Fibroblast of pulmonary artery (primary cell): ENCODE measurements around the gene PLA2G4D.

Source experiments
- DNase-seq: peaks from one replicate; pipeline ENCODE4 v3.0.0-alpha.2; 2010; ENCODE audit warnings: low read depth
- H3K4me3 ChIP-seq: replicated peaks from 2 replicates; pipeline ENCODE4 v1.5.1; 2011; ENCODE audit warnings: low read depth, mild to moderate bottlenecking, control low read depth, low read length, moderate library complexity
- CTCF ChIP-seq: IDR thresholded peaks from 2 replicates; pipeline ENCODE4 v1.5.1; 2011; ENCODE audit warnings: mild to moderate bottlenecking, control low read depth, low read length, inconsistent platforms; ENCODE audit errors: missing control alignments

PLA2G4D gene

DNA sequence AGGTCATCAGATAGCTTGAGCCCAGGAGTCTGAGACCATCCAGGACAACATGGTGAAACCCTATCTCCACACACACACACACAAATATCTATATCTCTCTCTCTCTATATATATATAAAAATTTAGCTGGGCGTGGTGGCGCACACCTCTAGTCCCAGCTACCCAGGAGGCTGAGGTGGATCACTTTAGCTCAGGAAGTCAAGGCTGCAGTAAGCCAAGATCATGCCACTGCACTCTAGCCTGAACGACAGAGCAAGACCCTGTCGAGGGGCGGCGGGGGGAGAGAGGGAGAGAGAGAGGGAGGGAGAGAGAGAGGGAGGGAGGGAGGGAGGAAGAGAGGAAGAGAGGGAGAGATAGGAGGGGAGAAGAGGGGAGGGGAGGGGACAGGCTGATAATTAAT lies 34.1 kb upstream of the PLA2G4D start:
- no peak for TF ChIP-seq CTCF
- DNase-seq, result no peak
- H3K4me3 ChIP-seq, result no peak overlapping the region

DNA sequence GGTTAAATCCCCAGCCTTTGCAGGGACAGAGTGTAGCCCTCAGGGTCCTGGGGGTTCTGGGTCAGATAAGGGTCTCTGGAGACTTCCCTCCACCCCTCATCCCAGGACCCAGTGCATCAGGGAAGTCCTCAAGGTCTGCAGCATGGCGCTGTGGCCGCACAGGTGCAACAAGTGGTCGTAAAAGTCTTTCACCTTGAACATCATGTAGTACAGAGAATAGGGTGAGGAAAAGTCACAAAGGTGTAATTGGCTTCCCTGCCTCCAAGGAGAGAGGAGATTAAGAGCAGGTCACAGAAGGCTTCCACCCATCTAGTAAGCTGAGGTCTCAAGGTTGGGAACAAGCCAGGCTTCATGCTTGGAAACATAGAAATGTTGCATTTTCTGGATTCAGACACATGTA lies 29.2 kb upstream of the PLA2G4D start:
- H3K4me3 ChIP-seq, result no peak overlapping the region
- TF ChIP-seq CTCF, result no peak
- no peak for DNase-seq

GRCh38 chr15:42121682-42122081 lies 27.3 kb upstream of the PLA2G4D start:
- TF ChIP-seq CTCF, result no peak
- H3K4me3 ChIP-seq, result no peak overlapping the region
- DNase-seq, result no peak

GRCh38 chr15:42121021-42121420 lies 26.7 kb upstream of the PLA2G4D start:
- TF ChIP-seq CTCF, result no peak
- DNase-seq, result no peak
- H3K4me3 ChIP-seq, result no peak overlapping the region

DNA sequence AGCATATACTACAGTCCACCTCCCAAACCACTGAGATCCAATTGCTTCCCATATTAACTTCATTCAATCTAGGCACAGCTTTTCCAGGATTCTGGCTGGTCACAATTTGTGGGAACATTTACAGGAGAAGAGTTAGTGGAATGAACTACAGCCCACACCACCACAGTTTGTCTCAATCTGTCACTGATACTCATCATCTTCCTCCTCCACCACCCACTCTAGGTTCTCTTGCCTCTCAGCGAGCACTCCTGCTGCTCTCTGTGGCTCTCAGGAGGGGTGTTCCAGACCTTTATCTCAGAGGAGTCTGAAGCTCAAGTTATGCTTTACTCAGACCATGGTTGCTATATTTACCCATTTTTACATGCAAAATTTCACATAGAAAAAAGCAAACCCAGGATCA lies 25.9 kb upstream of the PLA2G4D start:
- no peak for TF ChIP-seq CTCF
- DNase-seq, result no peak
- H3K4me3 ChIP-seq, result no peak overlapping the region

GRCh38 chr15:42119446-42119760 lies 25.0 kb upstream of the PLA2G4D start:
- no peak for DNase-seq
- no peak overlapping the region for H3K4me3 ChIP-seq
- TF ChIP-seq CTCF, result no peak

- DNase-seq, result no peak
- H3K4me3 ChIP-seq, result no peak overlapping the region
- no peak for TF ChIP-seq CTCF
Measured at GRCh38 chr15:42118650-42119445, 24.5 kb upstream of the PLA2G4D start.
